H9 (cell line): ENCODE measurements around the gene F8. TPM values are rescaled to one million over a fixed set of nuclear protein-coding genes. Genes with fewer than 3 reads are reported as not detected.
A peak's percentile ranks its signal among the peaks of the same experiment; 100 is the strongest.

ENCODE experiments used
- DNase-seq: peaks from one replicate; pipeline ENCODE4 v3.0.0-alpha.2; 2017
- H2AFZ ChIP-seq: one replicate; pipeline ENCODE4 v1.6.1; 2013; ENCODE audit warnings: mild to moderate bottlenecking, low read length, control low read depth, moderate library complexity
- H2AK5ac ChIP-seq: 2 replicates; pipeline ENCODE4 v1.6.1; 2013; ENCODE audit warnings: low read length, control low read depth, mixed read lengths; ENCODE audit not compliant: insufficient read length
- H2BK120ac ChIP-seq: one replicate; pipeline ENCODE4 v1.6.1; 2013; ENCODE audit warnings: low read depth, mild to moderate bottlenecking, low read length, control low read depth, inconsistent platforms; ENCODE audit not compliant: poor library complexity, severe bottlenecking
- H2BK12ac ChIP-seq: 2 replicates; pipeline ENCODE4 v1.6.1; 2013; ENCODE audit warnings: low read length, control low read depth, mixed read lengths, low read depth; ENCODE audit not compliant: insufficient read length
- H2BK15ac ChIP-seq: 2 replicates; pipeline ENCODE4 v1.6.1; 2013; ENCODE audit warnings: low read depth, low read length, control low read depth
- H2BK20ac ChIP-seq: one replicate; pipeline ENCODE4 v1.6.1; 2013; ENCODE audit warnings: low read depth, mild to moderate bottlenecking, low read length, control low read depth, inconsistent platforms; ENCODE audit not compliant: poor library complexity, severe bottlenecking
- H2BK5ac ChIP-seq: 2 replicates; pipeline ENCODE4 v1.6.1; 2013; ENCODE audit warnings: low read length, control low read depth, mixed read lengths; ENCODE audit not compliant: insufficient read length
- H3K14ac ChIP-seq: 2 replicates; pipeline ENCODE4 v1.6.1; 2013; ENCODE audit warnings: low read length, control low read depth; ENCODE audit not compliant: insufficient read depth
- H3K18ac ChIP-seq: 2 replicates; pipeline ENCODE4 v1.6.1; 2013; ENCODE audit warnings: low read depth, mild to moderate bottlenecking, mixed read lengths, low read length, control low read depth; ENCODE audit not compliant: insufficient read length
- H3K23ac ChIP-seq: 2 replicates; pipeline ENCODE4 v1.6.1; 2013; ENCODE audit warnings: low read length, control low read depth, mixed read lengths, low read depth; ENCODE audit not compliant: insufficient read length
- H3K23me2 ChIP-seq: 2 replicates; pipeline ENCODE4 v1.6.1; 2013; ENCODE audit warnings: low read depth, mild to moderate bottlenecking, mixed read lengths, low read length, control low read depth; ENCODE audit not compliant: insufficient read length, poor library complexity, severe bottlenecking
- H3K27ac ChIP-seq: 2 replicates; pipeline ENCODE4 v1.5.1; 2013; ENCODE audit warnings: low read length, control low read depth, mixed read lengths, low read depth; ENCODE audit not compliant: insufficient read length
- H3K27me3 ChIP-seq: 2 replicates; pipeline ENCODE4 v1.6.1; 2013; ENCODE audit warnings: low read length, control low read depth, inconsistent platforms; ENCODE audit not compliant: insufficient read depth
- H3K4ac ChIP-seq: 2 replicates; pipeline ENCODE4 v1.6.1; 2013; ENCODE audit warnings: low read depth, mild to moderate bottlenecking, control low read depth, inconsistent platforms, low read length, moderate library complexity
- H3K4me1 ChIP-seq: 2 replicates; pipeline ENCODE4 v1.6.1; 2013; ENCODE audit warnings: low read length, control low read depth, inconsistent platforms; ENCODE audit not compliant: insufficient read depth
- H3K4me2 ChIP-seq: 2 replicates; pipeline ENCODE4 v1.6.1; 2013; ENCODE audit warnings: low read length, control low read depth, mixed read lengths; ENCODE audit not compliant: insufficient read length, insufficient read depth
- H3K56ac ChIP-seq: 2 replicates; pipeline ENCODE4 v1.6.1; 2013; ENCODE audit warnings: low read depth, mild to moderate bottlenecking, mixed read lengths, low read length, control low read depth; ENCODE audit not compliant: insufficient read length
- H3K79me1 ChIP-seq: 2 replicates; pipeline ENCODE4 v1.6.1; 2013; ENCODE audit warnings: low read depth, mild to moderate bottlenecking, moderate library complexity, low read length, control low read depth, inconsistent platforms; ENCODE audit not compliant: insufficient read depth, poor library complexity, severe bottlenecking
- H3K79me2 ChIP-seq: 2 replicates; pipeline ENCODE4 v1.6.1; 2013; ENCODE audit warnings: low read length, control low read depth, inconsistent platforms; ENCODE audit not compliant: insufficient read depth
- H3K9ac ChIP-seq: 2 replicates; pipeline ENCODE4 v1.6.1; 2013; ENCODE audit warnings: low read length, control low read depth, mixed read lengths; ENCODE audit not compliant: insufficient read length; ENCODE audit errors: extremely low read depth
- H3K9me3 ChIP-seq: one replicate; pipeline ENCODE4 v1.6.1; 2013; ENCODE audit warnings: low read depth, low read length, inconsistent platforms; ENCODE audit not compliant: control insufficient read depth
- H3T11ph ChIP-seq: one replicate; pipeline ENCODE4 v1.6.1; 2013; ENCODE audit warnings: mild to moderate bottlenecking, low read length, control low read depth, inconsistent platforms
- H4K20me1 ChIP-seq: one replicate; pipeline ENCODE4 v1.6.1; 2013; ENCODE audit not compliant: control insufficient read depth, insufficient read length, insufficient read depth
- H4K5ac ChIP-seq: 2 replicates; pipeline ENCODE4 v1.6.1; 2013; ENCODE audit warnings: low read depth, mild to moderate bottlenecking, mixed read lengths, low read length, control low read depth; ENCODE audit not compliant: insufficient read length
- H4K8ac ChIP-seq: replicated peaks from 2 replicates; pipeline ENCODE4 v1.6.1; 2013; ENCODE audit warnings: low read length, control low read depth, mixed read lengths, low read depth; ENCODE audit not compliant: insufficient read length
- H4K91ac ChIP-seq: 2 replicates; pipeline ENCODE4 v1.6.1; 2013; ENCODE audit warnings: low read depth, mild to moderate bottlenecking, moderate library complexity, mixed read lengths, low read length, control low read depth; ENCODE audit not compliant: insufficient read length
- H3K27ac Mint-ChIP-seq, 3 experiments: 2 replicates in 2 of 3; 3 replicates in 1 of 3; pipeline ENCODE4 v1.8.0; 2020 to 2021; ENCODE audit warnings: mixed read lengths in 3 of 3, mild to moderate bottlenecking in 1 of 3, moderate library complexity in 1 of 3
- H3K27me3 Mint-ChIP-seq: 2 replicates; pipeline ENCODE4 v1.8.0; 2021; ENCODE audit warnings: low read depth, mild to moderate bottlenecking, moderate library complexity, mixed read lengths
- H3K36me3 Mint-ChIP-seq, 3 experiments: 2 replicates in 2 of 3; 3 replicates in 1 of 3; pipeline ENCODE4 v1.8.0; 2020 to 2021; ENCODE audit warnings: low read depth in 3 of 3, mixed read lengths in 3 of 3; ENCODE audit not compliant: insufficient read depth in 1 of 3
- H3K4me1 Mint-ChIP-seq, 2 experiments: 2 replicates each; pipeline ENCODE4 v1.8.0; 2020; ENCODE audit warnings: mixed read lengths in 2 of 2
- H3K4me3 Mint-ChIP-seq, 2 experiments: 2 replicates in 1 of 2; 3 replicates in 1 of 2; pipeline ENCODE4 v1.8.0; 2020 to 2021; ENCODE audit warnings: mild to moderate bottlenecking in 2 of 2, mixed read lengths in 2 of 2, moderate library complexity in 1 of 2
- H3K9me3 Mint-ChIP-seq, 2 experiments: 2 replicates in 1 of 2; 3 replicates in 1 of 2; pipeline ENCODE4 v1.8.0; 2020; ENCODE audit warnings: mild to moderate bottlenecking in 2 of 2, mixed read lengths in 2 of 2, moderate library complexity in 1 of 2
- WGBS: extraction: QIAGEN DNeasy Blood & Tissue Kit; methylation state at CpG from one replicate; pipeline ENCODE4 v1.1.7; 2013; ENCODE audit warnings: missing lambda C conversion rate, low lambda C conversion rate, mixed read lengths; ENCODE audit not compliant: insufficient read length; ENCODE audit errors: extremely low coverage; 5-methylcytosine and 5-hydroxymethylcytosine counted together
- total RNA-seq: library from RNA; stranded (reverse); gene quantifications from 2 replicates; pipeline ENCODE4 v1.2.1, GENCODE V29; 2021
- TF ChIP-seq, protein P1 (sequence below): fragments of 200-600 bp; sonication (generic); conservative IDR thresholded peaks from 3 replicates; pipeline ENCODE4 v1.8.0; 2021; ENCODE audit warnings: antibody characterized with exemption, mild to moderate bottlenecking

F8 gene
- total RNA-seq, 1 experiment from 2014 or later = 3.1 TPM

GRCh38 chrX:155056877-155057792 is 34.6 kb upstream of the F8 start:
- Histone ChIP-seq H4K5ac (no peak overlapping the region), H2AK5ac (no peak overlapping the region), H3K4me2 (peak overlapping the region; percentile 14), H3K23me2 (no peaks in the 10 kb centered on the region), H2BK120ac (no peak overlapping the region), H2BK5ac (no peak overlapping the region), H3K23ac (no peak overlapping the region), H4K8ac (no peak overlapping the region), H2BK15ac (no peak overlapping the region), H2AFZ (no peak overlapping the region), H3K18ac (no peak overlapping the region), H3K4me1 (no peaks in the 10 kb centered on the region), H3K27me3 (no peaks in the 10 kb centered on the region), H3K4ac (no peak overlapping the region), H3T11ph (no peak overlapping the region), H3K27ac (no peak overlapping the region), H2BK20ac (no peak overlapping the region), H3K9ac (no peak overlapping the region), H3K9me3 (peaks cover 10% of the 10 kb centered on the region), H3K79me2 (no peaks in the 10 kb centered on the region), H4K20me1 (no peaks in the 10 kb centered on the region), H3K79me1 (no peaks in the 10 kb centered on the region), H3K14ac (no peak overlapping the region), H2BK12ac (no peak overlapping the region), H4K91ac (no peak overlapping the region), H3K56ac (no peak overlapping the region)
- Mint-ChIP-seq H3K36me3 (peaks cover 0 to 23% (median 7%) of the 10 kb centered on the region in 3 experiments; a peak in 4 of 7 replicates), H3K4me1 (0 out of 4 replicates have a peak, but pooled peaks cover 0 to 4% of the 10 kb centered on the region in 2 experiments), H3K27me3 (no peaks in the 10 kb centered on the region), H3K4me3 (peak overlapping the region; percentile 32 to 42; a peak in 3 of 5 replicates), H3K9me3 (peaks cover 47 to 57% of the 10 kb centered on the region in 2 experiments), H3K27ac (peak overlapping the region in 1 of 3 experiments; percentile 34; a peak in 2 of 7 replicates)
- TF ChIP-seq, protein P1, sequence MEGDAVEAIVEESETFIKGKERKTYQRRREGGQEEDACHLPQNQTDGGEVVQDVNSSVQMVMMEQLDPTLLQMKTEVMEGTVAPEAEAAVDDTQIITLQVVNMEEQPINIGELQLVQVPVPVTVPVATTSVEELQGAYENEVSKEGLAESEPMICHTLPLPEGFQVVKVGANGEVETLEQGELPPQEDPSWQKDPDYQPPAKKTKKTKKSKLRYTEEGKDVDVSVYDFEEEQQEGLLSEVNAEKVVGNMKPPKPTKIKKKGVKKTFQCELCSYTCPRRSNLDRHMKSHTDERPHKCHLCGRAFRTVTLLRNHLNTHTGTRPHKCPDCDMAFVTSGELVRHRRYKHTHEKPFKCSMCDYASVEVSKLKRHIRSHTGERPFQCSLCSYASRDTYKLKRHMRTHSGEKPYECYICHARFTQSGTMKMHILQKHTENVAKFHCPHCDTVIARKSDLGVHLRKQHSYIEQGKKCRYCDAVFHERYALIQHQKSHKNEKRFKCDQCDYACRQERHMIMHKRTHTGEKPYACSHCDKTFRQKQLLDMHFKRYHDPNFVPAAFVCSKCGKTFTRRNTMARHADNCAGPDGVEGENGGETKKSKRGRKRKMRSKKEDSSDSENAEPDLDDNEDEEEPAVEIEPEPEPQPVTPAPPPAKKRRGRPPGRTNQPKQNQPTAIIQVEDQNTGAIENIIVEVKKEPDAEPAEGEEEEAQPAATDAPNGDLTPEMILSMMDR = peak; percentile 78
- no CpG with 5 or more reads among the region's 25 CpGs for WGBS
- peak; percentile 79 for DNase-seq
